GM11168 (cell line): ENCODE results near the gene BHLHA15.

Experiments
- in situ Hi-C: fragments of 300-500 bp; cut with MboI; formaldehyde crosslinking; loops from one replicate; pipeline ENCODE4 v1.12.0; 2022; ENCODE audit warnings: low sequenced_read_pairs; ENCODE audit not compliant: unreplicated experiment

The BHLHA15 gene

DNA sequence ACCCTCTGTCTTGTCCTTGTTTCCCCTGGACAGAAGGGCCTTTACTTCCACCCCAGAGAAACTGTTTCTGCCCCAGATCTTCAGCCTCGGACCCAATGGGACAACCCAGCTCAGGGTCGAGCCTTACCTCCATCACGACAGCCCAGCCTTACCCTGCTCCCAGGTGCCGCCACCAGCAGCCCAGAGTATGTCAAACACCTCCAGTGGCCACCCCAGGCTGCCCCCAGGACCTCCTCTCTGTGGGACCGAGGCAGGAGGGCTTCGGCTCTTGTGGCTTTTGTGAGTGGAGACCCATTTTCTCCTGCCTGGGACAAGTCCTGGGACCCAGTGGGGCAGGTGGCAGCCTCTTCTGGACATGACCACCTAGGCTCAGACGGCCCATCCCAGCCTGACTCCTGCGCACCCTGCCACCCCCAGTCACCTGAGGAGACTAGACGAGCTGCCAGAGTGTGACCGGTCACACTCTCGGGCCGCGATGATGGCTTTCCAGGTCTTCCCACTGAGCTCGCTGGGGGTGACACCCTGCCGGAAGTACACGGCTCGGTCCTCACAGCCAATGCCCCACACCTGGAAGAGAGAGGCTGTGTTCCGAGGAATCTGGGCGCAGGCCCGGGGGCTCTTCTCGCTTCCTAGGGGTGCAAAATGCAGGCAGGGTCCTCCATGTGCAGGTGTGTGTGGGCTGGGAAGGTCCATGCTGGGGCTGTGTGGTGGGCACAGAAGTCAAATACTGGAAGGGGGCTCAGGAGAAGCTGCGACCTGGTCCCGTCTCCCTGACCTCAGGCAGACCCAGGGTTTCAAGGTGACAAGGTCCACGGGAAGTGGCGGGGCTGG is 25.3 kb downstream of the BHLHA15 start:
- in situ Hi-C loops, result loop anchor here (25.0 kb wide), 1 partner anchor 1101 kb away; the partner anchor contains the start of gene ARPC1A

DNA sequence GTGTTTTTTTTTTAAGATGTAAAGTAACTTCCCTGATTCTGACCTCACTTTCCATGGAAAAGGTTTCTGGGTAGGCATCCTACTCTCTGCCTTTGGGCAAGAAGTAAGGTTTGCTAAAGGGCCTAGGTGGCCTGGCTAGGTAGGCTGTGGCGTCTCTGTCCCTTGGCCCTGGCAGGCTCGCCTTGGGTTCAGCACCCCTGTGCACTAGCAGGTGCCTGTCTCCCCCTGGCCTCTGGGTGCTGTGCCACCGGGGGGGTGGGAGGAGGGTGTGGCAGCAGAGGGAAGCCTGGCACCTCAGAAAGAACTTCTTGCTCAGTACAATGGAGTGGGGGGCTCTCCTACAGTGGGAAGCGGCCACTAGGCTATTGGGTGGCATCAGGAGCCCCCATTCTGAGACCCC is 26.8 kb downstream of the BHLHA15 start:
- in situ Hi-C loops, result loop anchor here (25.0 kb wide), 1 partner anchor 1099 kb away; the partner anchor contains the start of gene ARPC1A

DNA sequence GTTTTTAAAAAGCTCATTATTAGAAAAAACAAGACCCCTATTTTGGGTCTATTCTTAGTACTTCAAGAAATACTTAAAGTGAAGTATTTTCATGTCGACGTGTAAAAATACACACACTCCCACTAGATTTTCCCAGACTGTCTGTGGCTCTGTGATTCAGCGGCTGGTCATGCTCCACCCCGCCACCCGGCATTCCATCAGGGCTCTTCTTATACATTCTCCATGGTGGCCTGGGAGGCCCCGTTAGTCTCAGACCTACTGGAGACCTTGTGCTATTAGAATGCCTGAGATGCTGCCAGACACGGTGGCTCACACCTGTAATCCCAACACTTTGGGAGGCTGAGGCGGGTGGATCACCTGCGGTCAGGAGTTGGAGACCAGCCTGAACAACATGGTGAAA is 27.7 kb downstream of the BHLHA15 start:
- in situ Hi-C loops, result loop anchor here (25.0 kb wide), 1 partner anchor 1098 kb away; the partner anchor contains the start of gene ARPC1A

DNA sequence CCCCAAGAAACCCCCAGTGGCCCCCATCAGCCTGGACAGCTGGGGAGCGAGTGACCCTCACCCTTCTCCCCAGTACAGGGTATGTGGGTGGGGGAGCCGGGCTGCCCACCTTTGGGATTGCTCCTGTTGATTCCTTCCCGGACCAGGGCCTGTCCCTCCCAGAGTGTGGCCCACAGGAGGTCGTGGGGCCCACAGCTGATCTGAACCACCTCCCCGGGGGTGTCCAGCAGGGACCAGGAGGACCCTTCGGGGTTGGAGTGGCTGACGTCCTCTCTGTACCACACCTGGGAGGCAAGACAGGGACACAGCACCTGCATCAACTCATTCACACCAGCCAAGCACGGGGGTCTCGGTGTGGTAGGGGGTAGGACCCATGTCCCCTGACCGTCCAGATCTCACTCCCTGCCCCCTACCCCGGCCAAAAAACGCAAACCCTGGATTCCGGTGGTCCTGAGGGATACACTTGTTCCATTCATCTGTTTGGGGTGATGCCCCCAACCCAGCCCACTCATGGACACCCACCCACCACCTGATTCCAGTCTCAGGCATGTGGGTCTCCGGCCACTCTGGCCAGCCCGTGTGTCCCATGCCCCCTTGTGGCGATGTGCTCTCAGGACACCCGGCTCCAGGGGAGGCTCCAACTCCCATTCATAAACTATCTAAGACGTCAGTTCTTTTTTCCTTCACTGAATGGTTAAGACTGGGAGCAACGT is 29.9 kb downstream of the BHLHA15 start:
- in situ Hi-C loops, result loop anchor here (25.0 kb wide), 1 partner anchor 1096 kb away; the partner anchor contains the start of gene ARPC1A

DNA sequence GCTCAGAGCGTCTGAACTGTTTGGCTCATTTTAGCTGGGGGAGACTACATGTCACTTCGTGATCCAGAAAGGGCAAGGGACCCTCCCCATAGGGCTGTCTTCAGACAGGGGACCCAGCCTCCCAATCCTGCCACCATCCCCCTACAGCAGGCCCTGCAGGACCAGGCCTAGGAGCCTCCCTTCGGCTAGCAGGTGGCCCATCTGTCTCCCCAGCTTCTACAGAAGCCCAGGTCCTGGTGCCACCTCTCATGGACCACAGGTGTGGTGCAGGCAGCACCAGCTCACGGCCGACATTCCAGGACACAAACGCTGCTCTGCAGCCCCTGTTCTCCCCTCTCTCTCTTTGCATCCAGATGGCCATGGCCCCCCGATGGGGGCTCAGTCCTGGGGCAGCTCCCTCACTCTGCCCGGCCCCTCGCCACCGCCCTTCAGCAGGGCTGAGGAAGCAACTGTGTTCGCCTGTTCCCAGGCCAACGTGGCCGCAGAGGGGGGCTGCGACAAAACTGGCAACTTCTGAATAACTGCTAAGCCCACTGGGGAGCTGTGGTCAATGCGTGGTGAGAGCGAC is 30.5 kb downstream of the BHLHA15 start:
- in situ Hi-C loops, result loop anchor here (25.0 kb wide), 1 partner anchor 1096 kb away; the partner anchor contains the start of gene ARPC1A

DNA sequence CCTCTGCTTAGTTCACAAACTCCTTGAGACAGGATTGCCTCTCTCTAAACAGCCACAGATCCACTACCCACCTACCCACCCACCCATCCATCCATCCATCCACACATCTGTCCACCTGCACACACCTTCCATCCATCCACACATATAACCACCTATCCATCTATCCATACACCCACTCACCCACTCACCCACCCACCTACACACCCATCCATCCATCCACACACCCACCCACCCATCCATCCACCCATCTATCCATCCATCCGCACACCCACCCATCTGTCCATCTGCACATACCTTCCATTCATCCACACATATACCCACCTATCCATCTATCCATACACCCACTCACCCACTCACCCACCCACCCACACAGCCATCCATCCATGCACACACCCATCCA is 31.1 kb downstream of the BHLHA15 start:
- in situ Hi-C loops, result loop anchor here (25.0 kb wide), 1 partner anchor 1095 kb away; the partner anchor contains the start of gene ARPC1A

DNA sequence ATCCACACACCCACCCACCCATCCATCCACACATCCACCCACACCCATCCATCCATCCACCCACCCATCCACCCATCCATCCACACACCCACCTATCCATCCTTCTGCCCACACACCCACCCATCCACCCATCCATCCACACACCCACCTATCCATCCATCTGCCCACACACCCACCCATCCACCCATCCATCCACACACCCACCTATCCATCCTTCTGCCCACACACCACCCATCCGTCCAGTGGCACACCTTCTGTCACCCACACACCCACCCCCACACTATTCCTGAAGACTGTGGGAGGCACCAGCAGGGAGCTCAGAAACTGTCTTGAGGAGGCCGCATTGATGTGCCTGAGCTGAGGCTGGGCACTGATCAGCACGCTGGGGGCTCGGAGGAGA is 31.7 kb downstream of the BHLHA15 start:
- in situ Hi-C loops, result loop anchor here (25.0 kb wide), 1 partner anchor 1094 kb away; the partner anchor contains the start of gene ARPC1A

DNA sequence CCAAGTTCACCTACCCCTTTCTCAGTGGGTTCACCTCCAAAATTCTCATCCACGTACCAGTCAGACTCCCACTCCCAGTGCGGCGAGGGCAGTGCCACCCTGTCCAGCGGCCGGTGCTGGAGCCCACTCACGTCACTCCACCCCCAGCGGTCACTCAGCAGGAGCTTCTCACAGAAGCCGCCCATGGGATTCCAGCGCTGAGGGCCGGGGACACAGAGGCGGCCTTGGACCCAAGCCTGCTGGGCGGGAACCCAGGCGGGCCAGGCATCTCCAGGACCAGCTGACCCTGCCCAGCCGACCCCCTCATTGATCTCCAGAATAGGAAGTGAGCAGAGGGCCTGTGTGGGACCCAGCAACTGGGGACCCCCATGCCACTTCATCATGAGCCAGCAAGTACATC is 33.6 kb downstream of the BHLHA15 start:
- in situ Hi-C loops, result loop anchor here (25.0 kb wide), 1 partner anchor 1092 kb away; the partner anchor contains the start of gene ARPC1A

DNA sequence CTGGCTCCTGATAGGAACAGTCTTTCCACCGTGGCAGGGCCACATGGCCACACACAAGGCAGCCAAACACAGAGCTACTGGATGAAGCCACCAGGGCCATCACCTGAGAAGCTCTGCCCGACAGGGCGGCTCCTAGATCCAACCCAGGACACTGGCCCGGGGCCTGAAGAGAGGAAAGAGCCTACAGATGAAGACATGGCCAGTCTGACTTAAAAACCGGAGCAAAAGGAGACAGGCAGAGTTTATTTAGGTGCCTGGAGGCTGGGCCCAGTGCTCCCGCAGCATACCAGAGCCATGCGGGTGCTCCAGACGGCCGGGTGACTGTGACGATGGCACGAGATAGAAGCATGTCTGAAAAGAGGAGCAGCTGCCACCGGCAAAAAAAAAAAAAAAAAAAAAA is 36.9 kb downstream of the BHLHA15 start:
- in situ Hi-C loops, result loop anchor here (25.0 kb wide), 1 partner anchor 1089 kb away; the partner anchor contains the start of gene ARPC1A

DNA sequence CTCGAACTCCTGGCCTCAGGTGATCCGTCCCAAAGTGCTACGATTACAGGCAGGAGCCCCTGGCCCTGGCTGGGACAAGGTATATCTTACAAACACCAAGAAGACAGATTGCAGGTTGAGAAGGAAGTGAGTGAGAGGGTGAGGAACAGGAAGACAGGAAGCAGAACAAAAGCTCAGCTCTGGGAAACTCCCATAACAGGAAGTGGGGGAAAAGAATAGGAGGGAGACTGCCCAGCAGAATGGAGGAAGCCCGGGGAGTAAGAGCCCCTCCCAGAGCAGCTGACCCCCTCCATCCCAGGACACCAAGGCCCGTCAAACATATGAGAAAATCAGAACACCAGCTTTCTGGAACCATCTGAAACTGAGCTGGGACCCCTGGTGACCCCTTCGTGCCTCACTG is 37.9 kb downstream of the BHLHA15 start:
- in situ Hi-C loops, result loop anchor here (25.0 kb wide), 1 partner anchor 1088 kb away; the partner anchor contains the start of gene ARPC1A

DNA sequence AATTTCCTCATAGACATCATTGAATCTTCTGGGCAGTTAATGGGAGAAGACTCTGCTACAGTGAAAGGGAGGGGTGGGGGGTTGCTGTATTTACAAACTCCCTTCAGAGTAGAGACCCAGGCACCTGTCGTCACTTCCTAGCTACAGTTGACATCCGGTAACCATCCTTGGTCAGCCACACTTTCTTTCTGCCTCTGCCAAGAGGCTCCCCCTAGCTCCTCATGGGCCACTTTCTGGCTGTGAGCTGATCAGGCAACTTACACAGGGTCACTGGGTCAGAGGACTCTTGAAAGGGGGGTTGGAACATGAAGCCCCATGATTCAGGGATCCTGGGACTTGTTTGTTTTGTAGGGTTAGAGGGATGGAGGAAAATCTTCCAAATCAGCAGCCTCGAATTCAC is 39.5 kb downstream of the BHLHA15 start:
- in situ Hi-C loops, result no loop called here

DNA sequence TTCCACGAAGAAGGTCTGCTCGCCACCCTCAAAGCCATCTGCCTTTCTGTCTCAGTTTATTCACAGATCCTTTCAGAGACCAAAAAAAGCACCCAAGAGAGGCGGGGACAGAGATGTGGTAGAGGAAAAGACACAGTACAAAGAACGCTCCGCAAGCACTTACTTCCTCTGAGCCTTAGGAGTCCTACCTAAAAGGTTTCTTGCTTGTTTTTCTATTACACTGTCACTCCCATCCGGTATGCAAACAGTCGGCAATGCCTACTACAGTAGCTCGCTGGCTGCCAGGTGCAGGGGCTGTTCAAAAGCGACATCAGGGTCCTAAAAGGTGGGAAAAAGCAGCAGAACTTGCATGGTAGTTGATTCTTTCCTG is 40.0 kb downstream of the BHLHA15 start:
- in situ Hi-C loops, result no loop called here

DNA sequence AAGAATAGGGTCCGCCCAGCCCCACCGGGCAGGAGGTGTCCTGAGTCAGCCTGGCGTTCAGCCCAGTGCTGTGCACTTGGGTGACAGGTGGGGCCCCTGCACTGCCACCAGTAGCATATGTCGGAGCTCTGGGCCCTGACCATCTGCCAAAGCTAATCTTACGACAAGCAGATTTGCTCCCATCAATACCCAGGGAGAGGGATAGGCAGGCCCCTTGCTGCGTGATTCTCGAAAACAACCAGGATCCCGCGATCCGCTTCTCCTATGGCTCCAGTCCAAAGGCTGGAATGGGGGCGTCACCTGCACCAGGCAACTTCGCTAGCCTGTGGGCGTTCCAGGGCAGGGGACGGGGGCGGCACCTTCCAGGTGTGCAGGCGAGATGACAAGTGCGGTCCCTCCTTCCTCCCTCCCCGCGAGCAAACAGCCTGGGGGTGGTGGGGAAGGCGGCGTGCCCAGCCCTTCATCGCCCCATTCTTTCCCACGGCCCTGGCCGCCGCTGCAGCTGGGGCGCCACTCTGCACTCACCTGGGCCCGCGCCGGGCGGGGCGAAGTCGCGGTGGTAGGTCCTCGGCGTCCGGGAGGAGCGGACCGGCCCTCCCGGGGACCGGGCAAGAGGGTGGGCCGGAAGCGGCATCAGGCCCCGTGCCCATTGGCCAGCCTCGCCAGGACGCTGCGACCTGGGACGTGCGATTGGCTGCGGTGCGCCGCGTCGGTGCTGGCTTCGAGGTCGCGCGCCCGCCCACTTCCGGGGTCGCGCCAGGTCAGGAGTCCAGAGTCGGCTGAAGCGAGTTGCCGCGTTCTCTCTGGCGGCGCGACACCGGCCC is 40.6 kb downstream of the BHLHA15 start, which contains the start of gene TECPR1:
TECPR1 (minus strand) TSS at position 632 of the 824 bp plus-strand sequence. CDS start 6,086 bp downstream, outside the sequence.
- in situ Hi-C loops, result no loop called here

DNA sequence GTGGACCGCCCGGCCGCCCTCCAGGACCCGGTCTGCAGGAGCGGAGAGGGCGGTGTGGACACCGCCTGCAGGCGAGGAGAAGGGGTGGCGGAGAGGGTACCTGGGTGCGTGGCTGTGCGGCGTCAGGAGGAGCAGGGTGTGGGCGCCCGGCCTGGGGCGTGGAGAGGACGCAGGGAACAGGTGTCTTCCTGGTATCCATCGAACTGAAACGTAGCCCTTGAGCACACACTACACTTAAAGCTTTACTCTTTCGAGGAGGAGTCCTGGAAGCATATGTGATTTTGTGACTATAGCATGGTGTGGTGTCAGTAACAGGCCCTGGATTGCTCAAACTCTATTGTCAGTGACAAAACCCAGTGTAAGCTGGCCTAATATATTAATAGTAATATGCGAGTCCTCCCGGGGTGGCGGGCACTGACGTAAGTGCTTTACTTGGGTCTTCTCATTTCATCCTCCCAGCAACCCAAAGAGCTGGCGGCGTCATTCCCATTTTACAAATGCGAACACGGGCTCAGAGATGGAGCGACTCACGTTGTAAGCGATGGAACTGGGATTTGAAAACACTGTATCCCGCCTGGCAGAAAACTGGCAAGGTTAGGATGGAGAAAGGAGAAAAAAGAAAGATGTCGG is 41.3 kb downstream of the BHLHA15 start:
- in situ Hi-C loops, result no loop called here

DNA sequence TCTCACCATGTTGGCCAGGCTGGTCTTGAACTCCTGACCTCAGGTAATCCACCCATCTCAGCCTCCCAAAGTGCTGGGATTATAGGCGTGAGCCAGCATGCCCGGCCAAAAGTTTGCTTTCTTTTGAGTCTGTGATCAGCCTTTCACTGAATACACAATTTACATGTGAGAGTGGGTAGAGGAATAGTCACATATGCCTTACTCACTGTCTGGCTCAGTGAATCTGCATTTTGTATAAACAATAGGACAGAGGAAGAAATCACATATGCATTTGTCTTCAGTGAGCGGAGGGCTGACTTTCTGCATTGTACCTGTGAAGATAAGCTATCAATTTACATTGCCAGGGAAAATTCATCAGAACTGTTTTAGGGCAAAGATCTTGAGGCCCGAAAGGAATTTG is 43.3 kb downstream of the BHLHA15 start:
- in situ Hi-C loops, result no loop called here

DNA sequence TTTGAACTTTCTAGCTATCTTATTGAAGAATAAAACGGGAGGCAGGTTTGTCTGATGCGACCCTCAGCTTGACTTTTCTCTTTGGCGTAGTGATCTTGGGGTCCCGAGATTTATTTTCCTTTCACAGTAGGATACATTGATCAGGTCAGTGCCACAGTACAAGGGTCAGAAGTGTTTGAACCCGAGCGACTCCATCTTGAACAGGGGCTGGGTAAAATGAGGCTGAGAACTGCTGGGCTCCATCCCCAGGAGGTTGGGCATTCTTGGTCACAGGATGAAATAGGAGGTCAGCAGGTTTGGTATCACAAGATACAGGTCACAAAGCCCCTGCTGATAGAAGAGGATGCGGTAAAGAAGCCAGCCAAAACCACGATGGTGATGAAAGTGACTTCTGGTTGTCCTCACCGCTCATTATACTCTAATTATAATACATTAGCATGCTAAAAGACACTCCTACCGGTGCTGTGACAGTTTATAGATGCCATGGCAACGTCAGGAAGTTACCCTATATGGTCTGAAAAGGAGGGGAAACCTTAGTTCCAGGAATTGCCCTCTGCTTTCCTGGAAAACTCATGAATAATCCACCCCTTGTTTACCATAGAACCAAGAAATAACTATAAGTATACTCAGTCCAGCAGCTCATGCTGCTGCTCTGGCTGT is 43.8 kb downstream of the BHLHA15 start:
- in situ Hi-C loops, result no loop called here

DNA sequence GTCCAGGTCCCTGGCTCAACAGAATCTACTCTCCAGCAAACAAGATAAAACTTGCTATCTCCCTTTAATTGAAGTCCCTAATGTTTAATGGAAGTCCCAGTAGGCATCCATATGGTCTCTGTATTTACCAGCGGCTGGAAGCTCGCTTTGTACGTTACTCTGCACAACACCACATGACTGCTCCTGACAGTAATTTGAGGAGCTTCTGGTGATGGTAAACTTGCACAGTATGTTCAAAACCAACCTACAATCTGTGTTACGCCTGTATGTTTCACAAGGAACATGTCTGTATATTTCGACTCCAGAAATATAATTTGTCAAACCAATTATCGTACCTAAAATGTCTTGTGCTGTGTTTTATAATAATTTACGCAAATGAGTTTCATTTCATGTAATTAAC is 45.2 kb downstream of the BHLHA15 start:
- in situ Hi-C loops, result no loop called here

DNA sequence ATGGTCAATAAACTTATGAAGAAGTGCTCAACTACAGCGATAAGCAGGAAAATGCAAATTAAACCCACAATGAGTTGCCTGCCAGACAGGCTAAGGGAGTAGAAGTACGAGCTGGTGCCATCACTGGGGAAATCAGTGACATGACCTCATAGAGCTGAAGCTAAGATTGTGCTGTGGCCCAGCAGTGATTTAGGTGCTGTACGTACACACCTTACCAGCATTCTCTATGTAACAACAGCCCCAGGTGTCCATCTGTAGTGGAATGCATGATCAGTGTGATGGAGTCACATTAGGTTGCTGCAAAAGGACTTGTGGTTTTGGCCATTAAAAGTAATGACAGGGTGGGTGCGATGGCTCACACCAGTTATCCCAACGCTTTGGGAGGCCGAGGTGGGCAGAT is 46.5 kb downstream of the BHLHA15 start:
- in situ Hi-C loops, result no loop called here
